K562 (cell line): ENCODE measurements around the gene KSR2. TPM values are rescaled to one million over a fixed set of nuclear protein-coding genes. Genes with fewer than 3 reads are reported as not detected.

Experiments used
- ATAC-seq: fragments of 200-7000 bp; cut with Tn5 transposase; 3 replicates; pipeline ENCODE4 v1.9.1; 2020; ENCODE audit warnings: moderate library complexity
- BruUV-seq: library from RNA; stranded (reverse); fragments of 400-500 nt; replicated peaks from 2 replicates; lab custom pipeline; 2021; lab: Mats Ljungman, UMichigan
- CTCF ChIA-PET: fragments of 300-600 bp; formaldehyde crosslinking; extraction: SDS; loops from one replicate; lab custom pipeline; 2021; ENCODE audit warnings: low intra/inter-chr PET ratio; lab: Yijun Ruan, JAX
- POLR2A ChIA-PET: fragments of 300-600, 350-650 bp; sonication (Branson Sonifier 250); formaldehyde crosslinking; extraction: SDS; loops from one replicate; lab custom pipeline; 2021; ENCODE audit warnings: antibody characterized with exemption, inconsistent platforms; lab: Yijun Ruan, JAX
- DNase-seq, 4 experiments: peaks; one replicate each; pipeline versions ENCODE4 v3.0.0 to v3.0.0-alpha.2; 2011 to 2018; ENCODE audit warnings: low spot score in 3 of 4, mixed read lengths in 3 of 4; ENCODE audit errors: extremely low read depth in 1 of 4
- FAIRE-seq: peaks from 2 replicates; lab custom pipeline; 2011; peaks lifted over from hg19 to GRCh38; lab: Jason Lieb, UNC
- H2AFZ ChIP-seq: 2 replicates; pipeline ENCODE4 v1.6.0; 2011; ENCODE audit warnings: low read depth, low read length, control low read depth, inconsistent platforms
- H3K27ac ChIP-seq: fragments of 200-600 bp; 3 replicates; pipeline ENCODE4 v1.8.0; 2011; ENCODE audit warnings: low read depth, mild to moderate bottlenecking, control low read depth, inconsistent platforms, low read length, moderate library complexity, mixed read lengths; ENCODE audit errors: extremely low read depth
- H3K27me3 ChIP-seq, 2 experiments: fragments of 300-600 bp in 1 of 2; 2 replicates in 1 of 2; 3 replicates in 1 of 2; pipeline versions ENCODE4 v1.6.0 to v1.8.0; 2011; ENCODE audit warnings: inconsistent platforms in 2 of 2, low read length in 2 of 2, mild to moderate bottlenecking in 1 of 2, mixed read lengths in 1 of 2, moderate library complexity in 1 of 2; ENCODE audit not compliant: control insufficient read depth in 2 of 2, insufficient read depth in 2 of 2
- H3K36me3 ChIP-seq: fragments of 300-600 bp; 3 replicates; pipeline ENCODE4 v1.8.0; 2011; ENCODE audit warnings: mild to moderate bottlenecking, low read length, inconsistent platforms; ENCODE audit not compliant: control insufficient read depth, insufficient read depth
- H3K4me1 ChIP-seq, 2 experiments: fragments of 200-600 bp in 1 of 2; replicated peaks in 1 of 2; 2 replicates in 1 of 2; 3 replicates in 1 of 2; pipeline versions ENCODE4 v1.5.1 to v1.8.0; 2011; ENCODE audit warnings: inconsistent platforms in 2 of 2, low read length in 2 of 2, mild to moderate bottlenecking in 1 of 2, mixed read lengths in 1 of 2, moderate library complexity in 1 of 2; ENCODE audit not compliant: control insufficient read depth in 2 of 2, insufficient read depth in 2 of 2
- H3K4me2 ChIP-seq: 2 replicates; pipeline ENCODE4 v1.6.1; 2011; ENCODE audit warnings: low read length, control low read depth, inconsistent platforms, mixed read lengths; ENCODE audit not compliant: insufficient read depth
- H3K4me3 ChIP-seq: fragments of 200-600 bp; sonication (generic), shearing (Covaris generic); 2 replicates; pipeline ENCODE4 v1.5.1; 2016; ENCODE audit warnings: control low read depth, inconsistent platforms
- H3K79me2 ChIP-seq: fragments of 200-600 bp; 3 replicates; pipeline ENCODE4 v1.8.0; 2011; ENCODE audit warnings: low read length, inconsistent platforms; ENCODE audit not compliant: control insufficient read depth, insufficient read depth
- H3K9ac ChIP-seq, 2 experiments: 2 replicates each; pipeline versions ENCODE4 v1.6.0 to v1.6.1; 2011; ENCODE audit warnings: low read depth in 2 of 2, low read length in 2 of 2, control low read depth in 1 of 2, inconsistent platforms in 1 of 2, mild to moderate bottlenecking in 1 of 2, mixed read lengths in 1 of 2; ENCODE audit not compliant: insufficient read depth in 1 of 2
- H3K9me1 ChIP-seq: one replicate; pipeline ENCODE4 v1.6.0; 2011; ENCODE audit warnings: inconsistent platforms, mild to moderate bottlenecking, low read length, moderate library complexity; ENCODE audit not compliant: control insufficient read depth, insufficient read depth
- H3K9me3 ChIP-seq: replicated peaks from 2 replicates; pipeline ENCODE4 v1.5.1; 2011; ENCODE audit warnings: low read depth, low read length, inconsistent platforms; ENCODE audit not compliant: control insufficient read depth, insufficient read depth
- H4K20me1 ChIP-seq: replicated peaks from 2 replicates; pipeline ENCODE4 v1.6.1; 2011; ENCODE audit warnings: low read length, inconsistent platforms, mixed read lengths; ENCODE audit not compliant: control insufficient read depth, insufficient read depth
- ATF1 ChIP-seq, 2 experiments: fragments of 450-650 bp in 1 of 2; IDR thresholded peaks; 2 replicates each; pipeline ENCODE4 v1.6.1; 2016; ENCODE audit warnings: missing compliant biosample characterization in 1 of 2, missing genetic modification characterization in 1 of 2
- CHD1 ChIP-seq: fragments of 200-600 bp; sonication (generic); IDR thresholded peaks from one replicate; pipeline ENCODE4 v1.6.1; 2012; ENCODE audit warnings: mild to moderate bottlenecking, moderate library complexity, low read length, inconsistent platforms
- KLF16 ChIP-seq: IDR thresholded peaks from 2 replicates; pipeline ENCODE4 v1.6.1; 2016; ENCODE audit warnings: antibody characterized with exemption
- NFYB ChIP-seq: IDR thresholded peaks from 2 replicates; pipeline ENCODE4 v1.6.1; 2011; ENCODE audit warnings: mild to moderate bottlenecking, moderate library complexity; ENCODE audit not compliant: insufficient read length; ENCODE audit errors: extremely low read depth
- PRDM10 ChIP-seq: fragments of 450-650 bp; IDR thresholded peaks from 2 replicates; pipeline ENCODE4 v1.6.1; 2018; ENCODE audit not compliant: partially characterized antibody
- RFX5 ChIP-seq: IDR thresholded peaks from 2 replicates; pipeline ENCODE4 v1.6.1; 2011; ENCODE audit warnings: low read depth, mild to moderate bottlenecking, improper control_type of control experiment, low read length
- ZBTB2 ChIP-seq: fragments of 450-650 bp; IDR thresholded peaks from 2 replicates; pipeline ENCODE4 v1.6.1; 2016; ENCODE audit warnings: antibody characterized with exemption
- WGBS: fragments of 100-300 bp; shearing (Covaris generic); methylation state at CpG from one replicate; pipeline ENCODE4 v1.1.6; 2016; ENCODE audit warnings: low coverage, mixed read lengths; ENCODE audit not compliant: insufficient coverage; ENCODE audit errors: missing lambda C conversion rate; 5-methylcytosine and 5-hydroxymethylcytosine counted together
- in situ Hi-C: fragments of 300-500 bp; cut with MboI; formaldehyde crosslinking; loops from 4 replicates; pipeline ENCODE4 v1.15.0; 2018; ENCODE audit warnings: inconsistent platforms, mixed read lengths
- intact Hi-C: fragments of 100-400 bp; cut with micrococcal nuclease; formaldehyde crosslinking; loops from 2 replicates; pipeline ENCODE4 v1.14.2; 2022
- polyA plus RNA-seq, 8 experiments: library from polyadenylated mRNA; depleted of rRNA in 4 of 8; stranded (reverse) in 5 of 8; unstranded in 3 of 8; fragments of >200 nt; fragmentation: Nextera tagmentation in 2 of 8; fragmentation: Illumina TruSeq in 1 of 8; extraction: Ambion mirVana in 2 of 8; extraction: Trizol in 1 of 8; gene quantifications; 2 replicates each; pipeline versions ENCODE4 v1.2.1 to v1.2.3, GENCODE V29; 2011 to 2014; ENCODE audit warnings: inconsistent platforms in 1 of 8, missing spikeins in 1 of 8
- total RNA-seq, 7 experiments: library from RNA; depleted of rRNA in 6 of 7; stranded (reverse); fragments of >200 nt in 6 of 7; fragmentation: Illumina TruSeq in 2 of 7; extraction: Trizol in 2 of 7; gene quantifications; 2 replicates each; pipeline versions ENCODE4 v1.2.1 to v1.2.3, GENCODE V29; 2011 to 2021; ENCODE audit warnings: low replicate concordance in 1 of 7
- TF ChIP-seq, protein P1 (sequence below): sonication (generic); formaldehyde crosslinking; IDR thresholded peaks from 2 replicates; pipeline ENCODE4 v1.8.0; 2023; ENCODE audit warnings: mild to moderate bottlenecking, missing genetic modification reagents

The KSR2 gene
- total and polyA plus RNA-seq, 9 of the 15 experiments (the other 6 are each of a cell fraction or from before 2014, with no cell fraction given): not detected

GRCh38 chr12:117792877-117793424 lies 175.8 kb downstream of the KSR2 start:
- ChIA-PET CTCF (no interaction called here), POLR2A (no interaction called here)
- TF ChIP-seq ATF1 (CRISPR knock-in tag; IDR thresholded peaks at IDR 0.05) (no peak), ATF1 (tag; IDR thresholded peaks at IDR 0.05) (no peak), RFX5 (no peak), KLF16 (no peak), PRDM10 (no peak), ZBTB2 (no peak), CHD1 (no peak), NFYB (no peak)
- TF ChIP-seq, protein P1, sequence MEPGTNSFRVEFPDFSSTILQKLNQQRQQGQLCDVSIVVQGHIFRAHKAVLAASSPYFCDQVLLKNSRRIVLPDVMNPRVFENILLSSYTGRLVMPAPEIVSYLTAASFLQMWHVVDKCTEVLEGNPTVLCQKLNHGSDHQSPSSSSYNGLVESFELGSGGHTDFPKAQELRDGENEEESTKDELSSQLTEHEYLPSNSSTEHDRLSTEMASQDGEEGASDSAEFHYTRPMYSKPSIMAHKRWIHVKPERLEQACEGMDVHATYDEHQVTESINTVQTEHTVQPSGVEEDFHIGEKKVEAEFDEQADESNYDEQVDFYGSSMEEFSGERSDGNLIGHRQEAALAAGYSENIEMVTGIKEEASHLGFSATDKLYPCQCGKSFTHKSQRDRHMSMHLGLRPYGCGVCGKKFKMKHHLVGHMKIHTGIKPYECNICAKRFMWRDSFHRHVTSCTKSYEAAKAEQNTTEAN: peak; percentile 92
- H3K9ac ChIP-seq: no peak overlapping the region
- no peak overlapping the region for H3K4me2 ChIP-seq
- H3K4me3 ChIP-seq: no peak overlapping the region
- H3K4me1 ChIP-seq: no peaks in the 10 kb centered on the region
- no peaks in the 10 kb centered on the region for H4K20me1 ChIP-seq
- in situ Hi-C loops (no loop called here), intact Hi-C loops (no loop called here)
- no peaks in the 10 kb centered on the region for H3K9me1 ChIP-seq
- BruUV-seq: no TSS peak
- H3K27me3 ChIP-seq: no peaks in the 10 kb centered on the region
- H2AFZ ChIP-seq: no peak overlapping the region
- FAIRE-seq (no peak), ATAC-seq (no peak), DNase-seq (no peak)
- 3% methylated on average over 8 of the region's 8 CpGs for WGBS
- no peaks in the 10 kb centered on the region for H3K79me2 ChIP-seq
- peaks cover 15% of the 10 kb centered on the region; the same call in 1 of the 2 replicates for H3K9me3 ChIP-seq
- H3K27ac ChIP-seq: no peak overlapping the region
- H3K36me3 ChIP-seq: no peaks in the 10 kb centered on the region
